ENCODE measurements around the gene VIM.

The VIM gene

DNA sequence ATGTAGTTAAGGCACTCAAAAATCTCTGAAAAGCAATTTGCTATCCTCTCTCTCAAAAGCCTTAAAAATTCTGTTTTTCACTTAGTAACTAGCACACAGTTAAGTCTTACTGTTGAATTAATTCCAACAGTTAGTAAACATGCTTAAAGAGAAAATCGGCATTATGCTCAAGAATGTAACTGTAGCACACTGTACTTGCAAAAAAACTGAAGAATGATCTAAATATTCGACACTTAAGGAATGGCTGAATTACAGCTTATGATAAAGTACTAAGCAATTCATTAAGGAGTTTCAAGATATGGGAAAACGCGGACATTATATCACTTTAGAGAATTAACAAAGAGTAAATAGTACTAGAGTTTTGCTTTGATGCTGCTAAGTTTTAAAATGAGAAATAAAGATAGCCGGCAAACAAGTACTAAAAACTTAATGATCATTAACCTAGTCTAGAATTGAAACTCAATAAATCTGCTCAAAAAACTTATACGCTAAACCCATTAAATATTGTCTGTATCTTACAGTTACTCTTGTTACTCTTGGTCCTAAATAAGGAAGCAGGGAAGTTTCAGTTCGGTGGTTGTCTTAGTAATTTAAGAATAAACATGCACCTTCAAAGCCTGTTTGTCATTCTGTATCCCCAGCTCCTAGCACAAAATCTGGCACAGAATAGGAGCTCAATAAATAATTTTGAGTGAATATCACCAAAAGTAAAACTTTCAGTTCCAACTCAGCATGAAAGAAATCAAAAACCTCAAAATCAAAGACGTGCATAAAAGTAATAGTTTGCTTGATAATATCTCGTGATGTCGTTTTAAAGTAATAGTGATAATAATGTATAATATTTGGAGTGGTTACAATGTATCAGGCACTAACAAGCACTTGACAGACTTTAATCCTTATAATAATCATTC is 27.8 kb upstream of the VIM start:
- peak overlapping the region; percentile 50 for H3K4me3 ChIP-seq (ENCODE audit: low read depth, low read length)
- DNase-seq (ENCODE audit: low read depth): no peak
- in situ Hi-C loops (cut with HindIII; ENCODE audit: low sequenced_read_pairs): loop anchor here (25.0 kb wide), 1 partner anchor 188 kb away; no protein-coding TSS in a partner anchor
- TF ChIP-seq, protein P1, sequence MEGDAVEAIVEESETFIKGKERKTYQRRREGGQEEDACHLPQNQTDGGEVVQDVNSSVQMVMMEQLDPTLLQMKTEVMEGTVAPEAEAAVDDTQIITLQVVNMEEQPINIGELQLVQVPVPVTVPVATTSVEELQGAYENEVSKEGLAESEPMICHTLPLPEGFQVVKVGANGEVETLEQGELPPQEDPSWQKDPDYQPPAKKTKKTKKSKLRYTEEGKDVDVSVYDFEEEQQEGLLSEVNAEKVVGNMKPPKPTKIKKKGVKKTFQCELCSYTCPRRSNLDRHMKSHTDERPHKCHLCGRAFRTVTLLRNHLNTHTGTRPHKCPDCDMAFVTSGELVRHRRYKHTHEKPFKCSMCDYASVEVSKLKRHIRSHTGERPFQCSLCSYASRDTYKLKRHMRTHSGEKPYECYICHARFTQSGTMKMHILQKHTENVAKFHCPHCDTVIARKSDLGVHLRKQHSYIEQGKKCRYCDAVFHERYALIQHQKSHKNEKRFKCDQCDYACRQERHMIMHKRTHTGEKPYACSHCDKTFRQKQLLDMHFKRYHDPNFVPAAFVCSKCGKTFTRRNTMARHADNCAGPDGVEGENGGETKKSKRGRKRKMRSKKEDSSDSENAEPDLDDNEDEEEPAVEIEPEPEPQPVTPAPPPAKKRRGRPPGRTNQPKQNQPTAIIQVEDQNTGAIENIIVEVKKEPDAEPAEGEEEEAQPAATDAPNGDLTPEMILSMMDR (IDR thresholded peaks at IDR 0.05; ENCODE audit: low read depth, low read length, missing control alignments): no peak

GRCh38 chr10:17200912-17201793 is 26.9 kb upstream of the VIM start, which contains the start of gene TRDMT1:
Gene TRDMT1 (minus strand): TSS chr10:17201672. CDS start chr10:17201634, 38 bp downstream.
- peak within 1 kb of the TSS; percentile 50 for H3K4me3 ChIP-seq (ENCODE audit: low read depth, low read length)
- TF ChIP-seq, protein P1 (IDR thresholded peaks at IDR 0.05; ENCODE audit: low read depth, low read length, missing control alignments): no peak
- DNase-seq (ENCODE audit: low read depth): peak; percentile 72
- in situ Hi-C loops (cut with HindIII; ENCODE audit: low sequenced_read_pairs): loop anchor here (25.0 kb wide), 1 partner anchor 189 kb away; no protein-coding TSS in a partner anchor

GRCh38 chr10:17201794-17202116 is 26.3 kb upstream of the VIM start:
- in situ Hi-C loops (cut with HindIII; ENCODE audit: low sequenced_read_pairs): loop anchor here (25.0 kb wide), 1 partner anchor 189 kb away; no protein-coding TSS in a partner anchor
- H3K4me3 ChIP-seq (ENCODE audit: low read depth, low read length): peak overlapping the region; percentile 50
- DNase-seq (ENCODE audit: low read depth): no peak
- TF ChIP-seq, protein P1 (IDR thresholded peaks at IDR 0.05; ENCODE audit: low read depth, low read length, missing control alignments): no peak

DNA sequence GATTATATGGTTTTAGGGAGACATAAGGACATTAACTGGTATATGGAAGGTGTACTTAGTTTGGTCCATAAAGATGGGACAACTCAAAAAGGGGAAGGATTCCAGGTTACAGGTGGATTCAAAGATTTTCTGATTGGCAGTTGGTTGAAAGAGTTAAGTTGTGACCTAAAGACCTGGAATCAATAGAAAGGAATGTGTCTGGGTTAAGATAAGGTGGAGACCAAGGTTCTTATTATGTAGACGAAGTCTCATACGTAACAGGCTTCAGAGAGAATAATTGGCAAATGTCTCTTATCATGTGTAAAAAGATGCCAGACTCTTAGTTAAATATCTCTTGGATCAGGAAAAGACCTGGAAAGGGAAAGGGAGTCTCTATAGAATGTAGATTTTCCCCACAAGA is 25.5 kb upstream of the VIM start:
- H3K4me3 ChIP-seq (ENCODE audit: low read depth, low read length): no peak overlapping the region
- TF ChIP-seq, protein P1 (IDR thresholded peaks at IDR 0.05; ENCODE audit: low read depth, low read length, missing control alignments): no peak
- DNase-seq (ENCODE audit: low read depth): no peak
- in situ Hi-C loops (cut with HindIII; ENCODE audit: low sequenced_read_pairs): loop anchor here (25.0 kb wide), 1 partner anchor 190 kb away; no protein-coding TSS in a partner anchor

DNA sequence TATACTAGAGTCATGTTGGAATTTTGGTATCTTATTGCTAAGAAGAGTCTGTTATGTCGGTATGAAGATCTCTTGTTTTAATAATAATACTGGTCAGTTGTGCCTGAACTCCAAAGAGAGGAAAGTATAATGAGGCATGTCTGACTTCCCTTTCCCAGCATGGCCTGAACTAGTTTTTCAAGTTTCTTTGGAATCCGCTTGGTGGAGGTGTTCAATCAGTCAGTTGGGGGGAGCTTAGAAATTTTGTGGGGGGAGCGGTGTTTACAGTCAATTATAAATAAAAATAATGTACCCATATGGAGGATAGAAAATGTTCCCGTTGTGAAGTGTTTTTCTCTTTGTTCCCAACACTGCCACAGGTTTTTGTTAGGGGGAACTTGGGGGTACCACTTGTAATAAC is 25.0 kb upstream of the VIM start:
- TF ChIP-seq, protein P1 (IDR thresholded peaks at IDR 0.05; ENCODE audit: low read depth, low read length, missing control alignments): no peak
- in situ Hi-C loops (cut with HindIII; ENCODE audit: low sequenced_read_pairs): loop anchor here (25.0 kb wide), 1 partner anchor 191 kb away; no protein-coding TSS in a partner anchor
- no peak overlapping the region for H3K4me3 ChIP-seq (ENCODE audit: low read depth, low read length)
- no peak for DNase-seq (ENCODE audit: low read depth)

DNA sequence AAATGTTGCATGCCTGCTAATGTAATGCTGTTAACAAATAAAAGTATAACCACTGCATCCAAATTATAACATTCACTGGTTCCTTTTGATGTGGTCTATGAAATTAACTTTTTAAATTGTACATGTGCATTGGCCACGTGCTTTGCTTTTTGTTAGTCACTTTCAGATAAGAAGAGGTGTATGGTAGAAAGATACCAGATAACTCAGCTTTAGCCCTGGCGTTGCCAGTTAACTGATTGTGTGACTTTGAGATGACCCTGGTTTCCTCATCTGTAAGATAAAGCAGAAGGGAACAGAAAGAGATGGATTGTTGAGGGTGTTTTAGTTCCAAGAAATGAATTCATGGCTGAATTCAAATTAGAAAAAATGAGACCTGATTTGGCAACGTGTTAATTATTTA is 24.6 kb upstream of the VIM start:
- DNase-seq (ENCODE audit: low read depth): no peak
- in situ Hi-C loops (cut with HindIII; ENCODE audit: low sequenced_read_pairs): loop anchor here (25.0 kb wide), 1 partner anchor 191 kb away; no protein-coding TSS in a partner anchor
- TF ChIP-seq, protein P1 (IDR thresholded peaks at IDR 0.05; ENCODE audit: low read depth, low read length, missing control alignments): no peak
- no peak overlapping the region for H3K4me3 ChIP-seq (ENCODE audit: low read depth, low read length)

Data from astrocyte of the cerebellum (primary cell).